Superior temporal gyrus (tissue), 1 donor: ENCODE results near the gene NUP205.
"Not testable (repeated sequence)": the region's sequence is repeated elsewhere in the genome, so short reads cannot be mapped to it uniquely, and the experiment has no call there.

Experiments used
- DNase-seq: peaks from one replicate; pipeline ENCODE4 v3.0.0-alpha.2; 2016; ENCODE audit errors: extremely low spot score

The NUP205 gene

GRCh38 chr7:135667626-135668025 lies 109.9 kb downstream of the NUP205 start:
- DNase-seq, result not testable (repeated sequence)

DNA sequence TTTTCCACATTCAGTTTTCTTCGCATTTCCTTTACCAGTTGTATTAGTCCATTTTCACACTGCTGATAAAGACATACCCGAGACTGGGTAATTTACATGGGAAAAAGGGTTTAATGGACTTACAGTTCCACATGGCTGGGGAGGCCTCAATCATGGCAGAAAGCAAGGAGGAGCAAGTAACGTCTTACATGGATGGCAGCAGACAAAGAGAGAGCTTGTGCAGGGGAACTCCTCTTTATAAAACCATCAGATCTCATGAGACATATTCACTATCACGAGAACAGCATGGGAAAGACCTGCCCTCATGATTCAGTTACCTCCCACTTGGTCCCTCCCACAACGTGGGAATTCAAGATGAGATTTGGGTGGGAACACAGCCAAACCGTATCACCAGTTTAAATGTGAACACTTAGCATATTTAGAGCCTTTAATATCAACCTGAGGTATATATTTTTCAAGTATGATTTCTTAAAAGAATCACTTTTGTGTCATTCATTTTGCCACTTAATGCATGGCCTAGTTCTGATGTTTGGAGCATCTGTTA lies 111.2 kb downstream of the NUP205 start:
- not testable (repeated sequence) for DNase-seq

GRCh38 chr7:135669774-135670173 lies 112.1 kb downstream of the NUP205 start:
- DNase-seq, result no peak

GRCh38 chr7:135670179-135670578 lies 112.5 kb downstream of the NUP205 start:
- DNase-seq, result no peak

DNA sequence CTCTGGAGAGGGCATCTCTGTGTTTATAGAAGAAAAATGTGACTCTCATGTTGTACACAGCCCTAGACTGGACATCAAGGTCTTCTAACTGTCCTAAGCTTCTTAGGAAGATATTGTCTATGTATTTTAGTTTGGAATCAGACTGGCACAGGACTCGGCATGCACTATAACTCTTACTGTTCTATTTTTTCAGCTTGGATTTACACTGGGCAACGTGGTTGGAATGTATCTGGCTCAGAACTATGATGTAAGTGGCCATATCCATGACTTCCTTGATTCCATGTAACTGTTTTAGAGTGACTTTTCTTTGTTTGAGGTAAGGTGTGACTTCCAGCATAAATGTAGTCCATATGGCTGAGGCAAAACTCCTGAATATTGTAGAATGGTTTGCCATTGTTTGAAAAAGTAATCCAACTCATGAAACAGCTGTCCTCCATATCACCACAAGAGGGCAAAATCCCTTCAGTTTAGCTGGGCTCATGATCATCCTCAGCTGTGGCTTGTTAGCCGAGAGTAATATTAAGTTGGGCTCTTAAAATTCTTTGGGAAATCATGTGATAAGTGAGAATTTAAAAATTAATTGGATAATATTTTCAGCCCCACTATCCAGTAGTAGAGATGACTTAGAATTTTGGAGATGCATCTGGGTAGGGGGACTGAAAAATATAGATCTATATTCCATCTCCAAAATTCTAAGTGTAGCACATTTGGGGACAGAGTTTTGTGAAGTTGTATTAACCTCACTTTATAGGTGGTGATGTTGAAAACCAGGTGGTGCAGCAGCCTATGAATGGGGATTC lies 115.0 kb downstream of the NUP205 start:
- DNase-seq, result peak; percentile 78

DNA sequence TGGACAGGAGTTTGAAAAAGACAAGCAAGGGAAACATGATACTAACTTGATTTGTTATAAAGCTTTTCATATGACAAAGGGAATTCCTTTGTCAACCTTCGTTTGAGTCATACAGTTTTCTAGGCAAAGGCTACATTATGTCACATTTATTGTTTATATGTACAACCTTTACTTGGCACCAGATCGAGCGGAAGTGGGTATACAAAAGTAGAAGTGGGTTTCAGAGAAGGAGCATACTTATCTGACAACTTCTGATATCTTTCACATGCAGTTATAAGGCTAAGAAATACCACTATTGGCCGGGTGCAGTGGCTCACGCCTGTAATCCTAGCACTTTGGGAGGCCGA lies 115.6 kb downstream of the NUP205 start:
- DNase-seq, result no peak

DNA sequence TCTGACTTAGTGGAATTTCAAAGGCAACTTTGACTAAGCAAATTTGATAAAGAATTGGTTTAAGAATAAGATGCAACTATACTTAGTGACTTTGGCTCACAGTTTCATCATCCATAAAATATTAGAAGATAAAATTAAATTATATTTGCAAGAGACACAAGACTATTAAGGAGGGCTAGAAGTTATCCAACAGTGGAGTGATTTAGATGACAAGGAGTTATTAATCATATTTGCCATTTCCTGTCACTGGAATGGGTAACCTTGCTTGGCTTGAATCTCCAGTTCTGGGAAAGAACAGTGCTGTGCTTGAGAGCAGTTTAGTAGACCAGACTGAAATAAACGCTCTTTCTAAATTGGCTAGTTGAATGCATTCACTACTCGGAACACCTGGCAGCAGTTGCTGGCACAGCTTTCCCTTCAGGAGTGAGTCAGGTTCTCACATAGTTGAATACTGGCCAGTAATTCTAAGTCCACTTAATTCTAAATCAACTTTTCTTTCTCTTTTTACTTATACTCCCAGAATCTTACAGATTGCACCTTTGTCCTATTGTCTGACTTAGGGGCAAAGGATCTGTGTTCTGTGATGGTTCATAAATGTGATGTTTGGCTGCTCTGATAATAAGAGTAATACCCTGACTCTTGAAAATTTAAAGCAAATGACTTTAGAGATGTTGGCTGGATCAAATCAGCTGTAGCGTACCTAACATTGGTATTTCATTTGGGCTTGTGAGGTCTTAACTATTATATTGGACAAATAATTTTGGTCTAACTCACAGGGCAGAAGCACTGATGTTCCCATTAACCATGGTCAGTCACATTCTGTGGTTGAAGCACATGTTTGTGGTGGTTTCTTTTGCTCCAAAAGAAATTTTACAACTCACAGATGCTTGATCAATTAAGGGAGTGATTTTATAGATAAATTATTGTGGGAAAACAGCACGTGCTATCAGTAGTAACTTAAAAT lies 121.2 kb downstream of the NUP205 start:
- DNase-seq, result no peak

GRCh38 chr7:135681762-135682161 lies 124.0 kb downstream of the NUP205 start:
- DNase-seq, result no peak

- DNase-seq, result no peak
Measured at GRCh38 chr7:135682191-135682590, 124.5 kb downstream of the NUP205 start.

- no peak for DNase-seq
Measured at GRCh38 chr7:135683609-135684008, 125.9 kb downstream of the NUP205 start.

DNA sequence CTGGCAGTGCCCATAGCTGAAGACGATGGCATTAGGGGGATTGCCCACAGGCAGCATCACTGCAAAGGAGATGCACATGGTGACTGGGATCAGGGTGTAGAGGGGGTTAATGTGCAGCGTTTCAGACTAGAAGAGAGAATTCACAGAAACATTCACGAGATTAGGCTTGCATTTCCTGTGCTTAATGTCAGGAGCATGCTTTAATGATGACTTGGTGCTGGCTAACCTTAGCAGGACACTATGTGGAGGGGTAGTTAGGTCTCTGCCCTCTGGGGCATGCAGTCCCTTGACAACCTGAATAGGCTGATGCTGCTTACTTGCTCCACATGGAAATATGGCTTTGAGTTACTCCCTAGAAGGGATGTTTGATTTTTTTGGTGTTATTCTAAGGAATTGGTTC lies 126.4 kb downstream of the NUP205 start:
- DNase-seq, result no peak

- DNase-seq, result no peak
Measured at GRCh38 chr7:135684699-135685098, 127.0 kb downstream of the NUP205 start.

DNA sequence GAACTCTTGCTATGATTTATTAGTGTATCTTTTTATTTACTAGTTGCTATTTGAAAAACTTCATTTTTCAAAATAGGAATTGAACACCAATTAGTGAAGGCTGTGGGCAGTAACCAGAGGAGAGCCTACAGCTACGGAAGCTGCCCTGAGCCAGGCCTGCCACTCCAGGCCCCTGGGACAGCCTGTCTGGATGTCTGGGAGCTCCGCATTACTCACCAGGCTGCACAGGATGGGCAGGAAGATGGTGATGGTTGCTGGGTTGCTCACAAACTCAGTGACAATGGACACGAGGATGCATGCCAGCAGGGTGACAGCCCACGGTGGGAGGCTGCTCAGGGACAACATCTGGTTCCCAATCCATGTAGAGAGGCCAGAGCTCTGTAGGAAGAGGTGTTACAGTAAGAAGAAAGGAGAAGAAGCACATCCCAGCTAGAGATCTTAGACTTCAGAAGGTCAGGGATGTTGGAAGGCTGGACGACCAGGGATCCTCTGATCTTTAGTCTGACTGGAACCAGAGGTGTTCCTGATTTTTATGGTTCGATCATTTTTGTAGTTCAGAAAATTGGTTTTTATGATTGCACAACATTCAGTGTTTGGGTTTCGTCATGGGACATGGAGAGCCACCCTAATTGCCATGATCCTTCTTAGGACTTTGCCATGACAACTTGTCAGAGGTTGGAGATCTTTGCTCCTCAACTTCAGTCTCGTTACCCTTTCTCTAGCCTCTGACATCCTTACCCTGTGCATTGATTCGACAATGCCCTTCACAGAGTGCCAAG lies 127.8 kb downstream of the NUP205 start:
- no peak for DNase-seq

DNA sequence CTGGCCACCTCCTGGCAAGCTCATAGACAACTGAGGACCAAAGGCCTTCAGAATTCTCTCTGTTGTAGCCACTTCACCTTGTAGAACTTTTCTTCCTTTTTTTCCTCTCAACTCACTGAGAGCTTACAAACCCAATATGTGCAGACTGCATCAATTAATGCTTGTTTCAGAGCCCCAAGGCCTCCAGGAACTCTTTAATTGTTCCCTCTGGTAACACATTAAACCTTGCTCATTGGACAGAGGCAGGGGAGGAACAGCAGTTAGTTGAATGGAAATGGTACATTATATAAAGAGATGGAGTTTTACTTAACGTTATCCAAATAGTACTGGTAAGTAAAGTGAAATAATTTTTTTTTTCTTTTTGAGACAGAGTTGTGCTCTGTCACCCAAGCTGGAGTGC lies 129.7 kb downstream of the NUP205 start:
- no peak for DNase-seq

DNA sequence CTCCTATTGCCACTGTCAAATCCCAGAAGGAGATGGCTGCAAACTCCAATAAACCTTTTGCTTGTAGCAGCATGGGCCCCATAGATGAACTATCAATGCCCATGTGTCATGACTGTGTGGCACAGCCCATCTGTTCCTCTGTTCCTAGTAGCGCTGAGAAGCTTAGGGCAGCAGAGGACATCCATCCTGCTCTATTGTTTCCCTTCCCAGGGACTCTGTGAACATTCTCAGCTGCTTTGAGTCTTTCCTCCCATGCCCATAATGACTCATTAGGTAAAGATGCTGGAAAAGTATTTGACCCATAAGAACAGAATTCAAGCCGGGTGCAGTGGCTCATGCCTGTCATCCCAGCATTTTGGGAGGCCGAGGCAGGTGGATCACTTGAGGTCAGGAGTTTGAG lies 132.8 kb downstream of the NUP205 start:
- DNase-seq, result no peak

DNA sequence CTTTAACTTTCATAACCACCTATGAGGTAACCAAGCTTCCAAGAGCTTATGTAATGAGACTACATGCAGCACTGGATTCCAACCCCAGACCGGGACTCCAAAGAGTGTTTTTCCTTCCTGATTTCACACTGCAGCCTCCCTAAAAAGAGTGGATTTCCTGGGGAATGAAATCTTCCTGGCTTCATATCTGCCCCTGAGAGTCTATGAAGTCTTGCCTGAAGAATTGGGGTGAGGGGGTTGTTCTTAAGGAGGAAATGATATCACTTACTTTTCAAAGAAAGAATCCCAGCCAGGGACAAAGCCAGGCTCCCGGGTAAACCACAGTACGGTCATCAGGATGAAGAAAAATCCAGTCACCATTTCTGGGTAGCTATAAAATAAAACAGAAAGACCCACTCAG lies 134.3 kb downstream of the NUP205 start:
- no peak for DNase-seq

DNA sequence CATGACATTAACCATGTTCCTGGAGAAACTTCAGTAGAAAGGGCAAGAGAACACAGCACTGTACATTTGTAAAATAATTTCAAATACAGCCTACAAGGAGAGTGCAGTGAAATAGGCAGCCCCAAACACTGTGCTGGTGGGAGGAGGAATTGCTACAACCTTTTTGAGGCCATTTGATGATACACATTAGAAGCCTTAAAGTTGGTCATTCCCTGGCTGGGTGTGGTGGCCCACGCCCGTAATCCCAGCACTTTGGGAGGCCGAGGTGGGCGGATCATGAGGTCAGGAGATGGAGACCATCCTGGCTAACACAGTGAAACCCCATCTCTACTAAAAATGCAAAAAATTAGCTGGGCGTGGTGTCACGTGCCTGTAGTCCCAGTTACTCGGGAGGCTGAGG lies 134.9 kb downstream of the NUP205 start:
- not testable (repeated sequence) for DNase-seq

DNA sequence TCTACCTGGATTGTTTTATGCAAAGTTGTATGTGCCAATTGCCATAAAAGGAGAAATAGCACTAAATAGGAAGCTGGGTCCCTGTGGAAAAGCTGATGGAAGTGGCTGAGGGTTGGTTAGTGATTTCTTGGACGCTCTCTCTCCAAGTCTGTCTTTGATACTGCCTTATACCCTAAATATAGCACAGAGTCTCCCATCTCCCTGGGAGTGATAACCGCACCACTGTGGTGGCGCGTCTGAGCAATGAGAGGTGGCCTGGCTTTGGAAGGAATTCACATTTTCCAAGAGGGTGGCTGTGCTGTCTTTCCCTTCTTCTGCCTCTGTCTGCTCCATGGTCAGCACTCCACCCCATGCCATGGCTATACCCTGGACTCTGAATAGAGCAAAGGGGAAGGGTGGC lies 135.8 kb downstream of the NUP205 start:
- no peak for DNase-seq

- no peak for DNase-seq
Measured at GRCh38 chr7:135697276-135698049, 139.7 kb downstream of the NUP205 start.
